Activated CD4-positive, CD25-positive, alpha-beta regulatory T cell treated with anti-CD3 and anti-CD28 coated beads, Interleukin-2, amount 50 U/mL, for 24 hours (primary cell): ENCODE data around the gene FER1L5.

ENCODE experiments used
- ATAC-seq, 2 donors: fragments of 150-1000 bp; cut with Tn5 transposase; one replicate each; pipeline ENCODE4 v1.10.0; 2021; ENCODE audit warnings: mild to moderate bottlenecking in 1 of 2, moderate library complexity in 1 of 2

Gene FER1L5

GRCh38 chr2:96681540-96681939 lies 39.0 kb downstream of the FER1L5 start:
- ATAC-seq = no peak

- no peak for ATAC-seq
Observed at GRCh38 chr2:96683307-96683706, 40.7 kb downstream of the FER1L5 start.

- no peak for ATAC-seq
Observed at GRCh38 chr2:96683972-96684820, 41.6 kb downstream of the FER1L5 start.

- ATAC-seq = no peak
Observed at GRCh38 chr2:96684883-96685576, 42.5 kb downstream of the FER1L5 start.

- peak in 1 of 2 donors; percentile 4 for ATAC-seq
Observed at GRCh38 chr2:96685577-96686459, 43.3 kb downstream of the FER1L5 start.

- ATAC-seq = no peak
Observed at GRCh38 chr2:96687266-96687665, 44.7 kb downstream of the FER1L5 start.

GRCh38 chr2:96687711-96688640 lies 45.4 kb downstream of the FER1L5 start:
- no peak for ATAC-seq

- ATAC-seq = no peak
Observed at GRCh38 chr2:96688649-96689430, 46.3 kb downstream of the FER1L5 start.

GRCh38 chr2:96689431-96689991 lies 46.9 kb downstream of the FER1L5 start:
- no peak for ATAC-seq

GRCh38 chr2:96690306-96691021 lies 47.9 kb downstream of the FER1L5 start:
- ATAC-seq = no peak

GRCh38 chr2:96691022-96691612 lies 48.6 kb downstream of the FER1L5 start:
- no peak for ATAC-seq

GRCh38 chr2:96692094-96692971 lies 49.8 kb downstream of the FER1L5 start:
- ATAC-seq = no peak

- no peak for ATAC-seq
Observed at GRCh38 chr2:96693286-96694200, 51.0 kb downstream of the FER1L5 start.

- ATAC-seq = no peak
Observed at GRCh38 chr2:96694279-96694678, 51.7 kb downstream of the FER1L5 start.

- ATAC-seq = no peak
Observed at GRCh38 chr2:96694816-96695455, 52.4 kb downstream of the FER1L5 start.

- no peak for ATAC-seq
Observed at GRCh38 chr2:96695602-96696001, 53.0 kb downstream of the FER1L5 start.

- no peak for ATAC-seq
Observed at GRCh38 chr2:96697476-96697875, 54.9 kb downstream of the FER1L5 start.
